H9 (cell line): Measurements from ENCODE around the gene ATP6V1G3. TPM values are rescaled to one million over a fixed set of nuclear protein-coding genes. Genes with fewer than 3 reads are reported as not detected.

Experiments
- DNase-seq: peaks from one replicate; pipeline ENCODE4 v3.0.0-alpha.2; 2017
- H2AFZ ChIP-seq: one replicate; pipeline ENCODE4 v1.6.1; 2013; ENCODE audit warnings: mild to moderate bottlenecking, low read length, control low read depth, moderate library complexity
- H2AK5ac ChIP-seq: 2 replicates; pipeline ENCODE4 v1.6.1; 2013; ENCODE audit warnings: low read length, control low read depth, mixed read lengths; ENCODE audit not compliant: insufficient read length
- H2BK120ac ChIP-seq: one replicate; pipeline ENCODE4 v1.6.1; 2013; ENCODE audit warnings: low read depth, mild to moderate bottlenecking, low read length, control low read depth, inconsistent platforms; ENCODE audit not compliant: poor library complexity, severe bottlenecking
- H2BK12ac ChIP-seq: 2 replicates; pipeline ENCODE4 v1.6.1; 2013; ENCODE audit warnings: low read length, control low read depth, mixed read lengths, low read depth; ENCODE audit not compliant: insufficient read length
- H2BK15ac ChIP-seq: 2 replicates; pipeline ENCODE4 v1.6.1; 2013; ENCODE audit warnings: low read depth, low read length, control low read depth
- H2BK20ac ChIP-seq: one replicate; pipeline ENCODE4 v1.6.1; 2013; ENCODE audit warnings: low read depth, mild to moderate bottlenecking, low read length, control low read depth, inconsistent platforms; ENCODE audit not compliant: poor library complexity, severe bottlenecking
- H2BK5ac ChIP-seq: 2 replicates; pipeline ENCODE4 v1.6.1; 2013; ENCODE audit warnings: low read length, control low read depth, mixed read lengths; ENCODE audit not compliant: insufficient read length
- H3K14ac ChIP-seq: 2 replicates; pipeline ENCODE4 v1.6.1; 2013; ENCODE audit warnings: low read length, control low read depth; ENCODE audit not compliant: insufficient read depth
- H3K18ac ChIP-seq: 2 replicates; pipeline ENCODE4 v1.6.1; 2013; ENCODE audit warnings: low read depth, mild to moderate bottlenecking, mixed read lengths, low read length, control low read depth; ENCODE audit not compliant: insufficient read length
- H3K23ac ChIP-seq: 2 replicates; pipeline ENCODE4 v1.6.1; 2013; ENCODE audit warnings: low read length, control low read depth, mixed read lengths, low read depth; ENCODE audit not compliant: insufficient read length
- H3K23me2 ChIP-seq: 2 replicates; pipeline ENCODE4 v1.6.1; 2013; ENCODE audit warnings: low read depth, mild to moderate bottlenecking, mixed read lengths, low read length, control low read depth; ENCODE audit not compliant: insufficient read length, poor library complexity, severe bottlenecking
- H3K27ac ChIP-seq: 2 replicates; pipeline ENCODE4 v1.5.1; 2013; ENCODE audit warnings: low read length, control low read depth, mixed read lengths, low read depth; ENCODE audit not compliant: insufficient read length
- H3K27me3 ChIP-seq: 2 replicates; pipeline ENCODE4 v1.6.1; 2013; ENCODE audit warnings: low read length, control low read depth, inconsistent platforms; ENCODE audit not compliant: insufficient read depth
- H3K4ac ChIP-seq: 2 replicates; pipeline ENCODE4 v1.6.1; 2013; ENCODE audit warnings: low read depth, mild to moderate bottlenecking, control low read depth, inconsistent platforms, low read length, moderate library complexity
- H3K4me1 ChIP-seq: 2 replicates; pipeline ENCODE4 v1.6.1; 2013; ENCODE audit warnings: low read length, control low read depth, inconsistent platforms; ENCODE audit not compliant: insufficient read depth
- H3K4me2 ChIP-seq: 2 replicates; pipeline ENCODE4 v1.6.1; 2013; ENCODE audit warnings: low read length, control low read depth, mixed read lengths; ENCODE audit not compliant: insufficient read length, insufficient read depth
- H3K56ac ChIP-seq: 2 replicates; pipeline ENCODE4 v1.6.1; 2013; ENCODE audit warnings: low read depth, mild to moderate bottlenecking, mixed read lengths, low read length, control low read depth; ENCODE audit not compliant: insufficient read length
- H3K79me1 ChIP-seq: 2 replicates; pipeline ENCODE4 v1.6.1; 2013; ENCODE audit warnings: low read depth, mild to moderate bottlenecking, moderate library complexity, low read length, control low read depth, inconsistent platforms; ENCODE audit not compliant: insufficient read depth, poor library complexity, severe bottlenecking
- H3K79me2 ChIP-seq: 2 replicates; pipeline ENCODE4 v1.6.1; 2013; ENCODE audit warnings: low read length, control low read depth, inconsistent platforms; ENCODE audit not compliant: insufficient read depth
- H3K9ac ChIP-seq: 2 replicates; pipeline ENCODE4 v1.6.1; 2013; ENCODE audit warnings: low read length, control low read depth, mixed read lengths; ENCODE audit not compliant: insufficient read length; ENCODE audit errors: extremely low read depth
- H3K9me3 ChIP-seq: one replicate; pipeline ENCODE4 v1.6.1; 2013; ENCODE audit warnings: low read depth, low read length, inconsistent platforms; ENCODE audit not compliant: control insufficient read depth
- H3T11ph ChIP-seq: one replicate; pipeline ENCODE4 v1.6.1; 2013; ENCODE audit warnings: mild to moderate bottlenecking, low read length, control low read depth, inconsistent platforms
- H4K20me1 ChIP-seq: one replicate; pipeline ENCODE4 v1.6.1; 2013; ENCODE audit not compliant: control insufficient read depth, insufficient read length, insufficient read depth
- H4K5ac ChIP-seq: 2 replicates; pipeline ENCODE4 v1.6.1; 2013; ENCODE audit warnings: low read depth, mild to moderate bottlenecking, mixed read lengths, low read length, control low read depth; ENCODE audit not compliant: insufficient read length
- H4K8ac ChIP-seq: replicated peaks from 2 replicates; pipeline ENCODE4 v1.6.1; 2013; ENCODE audit warnings: low read length, control low read depth, mixed read lengths, low read depth; ENCODE audit not compliant: insufficient read length
- H4K91ac ChIP-seq: 2 replicates; pipeline ENCODE4 v1.6.1; 2013; ENCODE audit warnings: low read depth, mild to moderate bottlenecking, moderate library complexity, mixed read lengths, low read length, control low read depth; ENCODE audit not compliant: insufficient read length
- H3K27ac Mint-ChIP-seq, 3 experiments: 2 replicates in 2 of 3; 3 replicates in 1 of 3; pipeline ENCODE4 v1.8.0; 2020 to 2021; ENCODE audit warnings: mixed read lengths in 3 of 3, mild to moderate bottlenecking in 1 of 3, moderate library complexity in 1 of 3
- H3K27me3 Mint-ChIP-seq: 2 replicates; pipeline ENCODE4 v1.8.0; 2021; ENCODE audit warnings: low read depth, mild to moderate bottlenecking, moderate library complexity, mixed read lengths
- H3K36me3 Mint-ChIP-seq, 3 experiments: 2 replicates in 2 of 3; 3 replicates in 1 of 3; pipeline ENCODE4 v1.8.0; 2020 to 2021; ENCODE audit warnings: low read depth in 3 of 3, mixed read lengths in 3 of 3; ENCODE audit not compliant: insufficient read depth in 1 of 3
- H3K4me1 Mint-ChIP-seq, 2 experiments: 2 replicates each; pipeline ENCODE4 v1.8.0; 2020; ENCODE audit warnings: mixed read lengths in 2 of 2
- H3K4me3 Mint-ChIP-seq, 2 experiments: 2 replicates in 1 of 2; 3 replicates in 1 of 2; pipeline ENCODE4 v1.8.0; 2020 to 2021; ENCODE audit warnings: mild to moderate bottlenecking in 2 of 2, mixed read lengths in 2 of 2, moderate library complexity in 1 of 2
- H3K9me3 Mint-ChIP-seq, 2 experiments: 2 replicates in 1 of 2; 3 replicates in 1 of 2; pipeline ENCODE4 v1.8.0; 2020; ENCODE audit warnings: mild to moderate bottlenecking in 2 of 2, mixed read lengths in 2 of 2, moderate library complexity in 1 of 2
- WGBS: extraction: QIAGEN DNeasy Blood & Tissue Kit; methylation state at CpG from one replicate; pipeline ENCODE4 v1.1.7; 2013; ENCODE audit warnings: missing lambda C conversion rate, low lambda C conversion rate, mixed read lengths; ENCODE audit not compliant: insufficient read length; ENCODE audit errors: extremely low coverage; 5-methylcytosine and 5-hydroxymethylcytosine counted together
- total RNA-seq: library from RNA; stranded (reverse); gene quantifications from 2 replicates; pipeline ENCODE4 v1.2.1, GENCODE V29; 2021
- TF ChIP-seq, protein P1 (sequence below): fragments of 200-600 bp; sonication (generic); conservative IDR thresholded peaks from 3 replicates; pipeline ENCODE4 v1.8.0; 2021; ENCODE audit warnings: antibody characterized with exemption, mild to moderate bottlenecking

ATP6V1G3 gene
- total RNA-seq, 1 experiment from 2014 or later = not detected

DNA sequence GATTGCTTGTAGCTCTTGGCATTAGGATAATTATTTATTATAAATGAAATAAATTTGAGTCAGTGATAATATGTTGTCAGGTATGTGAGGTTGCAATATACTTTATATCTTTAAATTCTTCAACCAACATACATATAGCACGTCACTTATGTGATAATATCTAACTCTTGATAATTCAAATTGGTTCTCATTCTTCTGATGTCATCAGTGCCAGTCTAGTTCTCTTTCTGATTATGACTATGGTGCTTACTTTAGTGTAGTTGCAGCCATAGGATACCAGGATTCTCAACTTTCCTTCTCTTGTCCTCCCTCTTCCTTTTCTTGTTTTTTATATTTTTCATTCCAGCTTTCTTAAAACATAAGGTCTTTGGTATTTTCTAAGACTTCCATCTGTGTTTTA, 34.8 kb upstream of the ATP6V1G3 start:
- Histone ChIP-seq H2BK5ac (no peak overlapping the region), H3K9ac (no peak overlapping the region), H3K4me2 (no peak overlapping the region), H4K5ac (no peak overlapping the region), H4K20me1 (no peaks in the 10 kb centered on the region), H3K79me2 (no peaks in the 10 kb centered on the region), H2AFZ (no peak overlapping the region), H3T11ph (no peak overlapping the region), H2BK15ac (no peak overlapping the region), H3K56ac (no peak overlapping the region), H2BK120ac (no peak overlapping the region), H3K9me3 (no peaks in the 10 kb centered on the region), H3K27me3 (no peaks in the 10 kb centered on the region), H3K27ac (no peak overlapping the region), H3K23me2 (no peaks in the 10 kb centered on the region), H3K4ac (no peak overlapping the region), H2BK12ac (no peak overlapping the region), H3K4me1 (no peaks in the 10 kb centered on the region), H3K23ac (no peak overlapping the region), H2AK5ac (no peak overlapping the region), H3K79me1 (no peaks in the 10 kb centered on the region), H2BK20ac (no peak overlapping the region), H4K91ac (no peak overlapping the region), H4K8ac (no peak overlapping the region), H3K14ac (no peak overlapping the region), H3K18ac (no peak overlapping the region)
- Mint-ChIP-seq H3K36me3 (no peaks in the 10 kb centered on the region; a peak in 1 of 7 replicates), H3K4me3 (no peak overlapping the region), H3K27me3 (no peaks in the 10 kb centered on the region), H3K9me3 (peaks cover 0 to under 1% of the 10 kb centered on the region in 2 experiments; a peak in 2 of 5 replicates), H3K4me1 (no peaks in the 10 kb centered on the region), H3K27ac (no peak overlapping the region)
- no CpG with 5 or more reads among the region's 1 CpG for WGBS
- TF ChIP-seq, protein P1, sequence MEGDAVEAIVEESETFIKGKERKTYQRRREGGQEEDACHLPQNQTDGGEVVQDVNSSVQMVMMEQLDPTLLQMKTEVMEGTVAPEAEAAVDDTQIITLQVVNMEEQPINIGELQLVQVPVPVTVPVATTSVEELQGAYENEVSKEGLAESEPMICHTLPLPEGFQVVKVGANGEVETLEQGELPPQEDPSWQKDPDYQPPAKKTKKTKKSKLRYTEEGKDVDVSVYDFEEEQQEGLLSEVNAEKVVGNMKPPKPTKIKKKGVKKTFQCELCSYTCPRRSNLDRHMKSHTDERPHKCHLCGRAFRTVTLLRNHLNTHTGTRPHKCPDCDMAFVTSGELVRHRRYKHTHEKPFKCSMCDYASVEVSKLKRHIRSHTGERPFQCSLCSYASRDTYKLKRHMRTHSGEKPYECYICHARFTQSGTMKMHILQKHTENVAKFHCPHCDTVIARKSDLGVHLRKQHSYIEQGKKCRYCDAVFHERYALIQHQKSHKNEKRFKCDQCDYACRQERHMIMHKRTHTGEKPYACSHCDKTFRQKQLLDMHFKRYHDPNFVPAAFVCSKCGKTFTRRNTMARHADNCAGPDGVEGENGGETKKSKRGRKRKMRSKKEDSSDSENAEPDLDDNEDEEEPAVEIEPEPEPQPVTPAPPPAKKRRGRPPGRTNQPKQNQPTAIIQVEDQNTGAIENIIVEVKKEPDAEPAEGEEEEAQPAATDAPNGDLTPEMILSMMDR = no peak
- DNase-seq = no peak
